Trophoblast cell (in vitro differentiated cells and primary cell): ENCODE data around the gene PSMD14.

Experiments
- DNase-seq, 2 donors: peaks; one replicate each; pipeline ENCODE4 v3.0.0-alpha.2; 2016
- H2AFZ ChIP-seq: 2 replicates; pipeline ENCODE4 v1.6.1; 2013; ENCODE audit warnings: low read length, moderate library complexity, mild to moderate bottlenecking; ENCODE audit not compliant: insufficient read depth, poor library complexity
- H2AK5ac ChIP-seq: 2 replicates; pipeline ENCODE4 v1.6.1; 2013; ENCODE audit warnings: mild to moderate bottlenecking, low read length
- H2BK120ac ChIP-seq: 2 replicates; pipeline ENCODE4 v1.6.1; 2013; ENCODE audit warnings: low read length, mild to moderate bottlenecking, moderate library complexity; ENCODE audit not compliant: insufficient read depth, poor library complexity
- H2BK12ac ChIP-seq: 2 replicates; pipeline ENCODE4 v1.6.1; 2013; ENCODE audit warnings: mild to moderate bottlenecking, low read length, moderate library complexity
- H2BK5ac ChIP-seq: 2 replicates; pipeline ENCODE4 v1.6.1; 2013; ENCODE audit warnings: low read length, low read depth, moderate library complexity, mild to moderate bottlenecking; ENCODE audit not compliant: poor library complexity
- H3K14ac ChIP-seq: 2 replicates; pipeline ENCODE4 v1.6.1; 2013; ENCODE audit warnings: mild to moderate bottlenecking, low read length
- H3K18ac ChIP-seq: 2 replicates; pipeline ENCODE4 v1.6.1; 2013; ENCODE audit warnings: mild to moderate bottlenecking, low read length
- H3K23ac ChIP-seq: 2 replicates; pipeline ENCODE4 v1.6.1; 2013; ENCODE audit warnings: low read length
- H3K27ac ChIP-seq: 2 replicates; pipeline ENCODE4 v1.5.1; 2013; ENCODE audit warnings: low read depth, mild to moderate bottlenecking, inconsistent platforms, low read length, moderate library complexity
- H3K27me3 ChIP-seq: 2 replicates; pipeline ENCODE4 v1.6.1; 2013; ENCODE audit warnings: inconsistent platforms, mild to moderate bottlenecking, low read length, moderate library complexity; ENCODE audit not compliant: insufficient read depth
- H3K36me3 ChIP-seq, 2 experiments: 1 replicate in 1 of 2; 2 replicates in 1 of 2; pipeline ENCODE4 v1.6.1; 2013; ENCODE audit warnings: low read length in 2 of 2, mild to moderate bottlenecking in 2 of 2, moderate library complexity in 1 of 2; ENCODE audit not compliant: insufficient read depth in 2 of 2, control insufficient read depth in 1 of 2
- H3K4ac ChIP-seq: 2 replicates; pipeline ENCODE4 v1.6.1; 2013; ENCODE audit warnings: low read depth, mild to moderate bottlenecking, low read length, moderate library complexity
- H3K4me1 ChIP-seq, 2 experiments: 1 replicate in 1 of 2; 2 replicates in 1 of 2; pipeline ENCODE4 v1.6.1; 2013; ENCODE audit warnings: low read length in 2 of 2, mild to moderate bottlenecking in 2 of 2, moderate library complexity in 1 of 2; ENCODE audit not compliant: insufficient read depth in 2 of 2, control insufficient read depth in 1 of 2
- H3K4me2 ChIP-seq: 2 replicates; pipeline ENCODE4 v1.6.1; 2013; ENCODE audit warnings: inconsistent platforms, mild to moderate bottlenecking, low read length, moderate library complexity
- H3K4me3 ChIP-seq: 2 replicates; pipeline ENCODE4 v1.5.1; 2013; ENCODE audit warnings: mild to moderate bottlenecking, low read depth, low read length, inconsistent platforms
- H3K79me1 ChIP-seq: one replicate; pipeline ENCODE4 v1.6.1; 2013; ENCODE audit warnings: low read length
- H3K79me2 ChIP-seq: 2 replicates; pipeline ENCODE4 v1.6.1; 2013; ENCODE audit warnings: low read length, mild to moderate bottlenecking; ENCODE audit not compliant: control insufficient read depth, insufficient read depth, poor library complexity
- H3K9ac ChIP-seq: 2 replicates; pipeline ENCODE4 v1.6.1; 2013; ENCODE audit warnings: mild to moderate bottlenecking, low read length
- H3K9me3 ChIP-seq: 2 replicates; pipeline ENCODE4 v1.6.1; 2013; ENCODE audit warnings: low read depth, mild to moderate bottlenecking, control low read depth, inconsistent platforms, low read length; ENCODE audit not compliant: insufficient read depth
- H4K12ac ChIP-seq: 2 replicates; pipeline ENCODE4 v1.6.1; 2013; ENCODE audit warnings: low read depth, mild to moderate bottlenecking, low read length, moderate library complexity
- H4K8ac ChIP-seq: 2 replicates; pipeline ENCODE4 v1.6.1; 2013; ENCODE audit warnings: low read depth, mild to moderate bottlenecking, low read length, moderate library complexity
- H4K91ac ChIP-seq: one replicate; pipeline ENCODE4 v1.6.1; 2013; ENCODE audit warnings: low read depth, mild to moderate bottlenecking, low read length, moderate library complexity
- WGBS: extraction: QIAGEN DNeasy Blood & Tissue Kit; methylation state at CpG from one replicate; pipeline ENCODE4 v1.1.7; 2013; ENCODE audit warnings: missing lambda C conversion rate; ENCODE audit not compliant: insufficient read length, insufficient coverage; ENCODE audit errors: extremely low coverage; 5-methylcytosine and 5-hydroxymethylcytosine counted together

The PSMD14 gene

GRCh38 chr2:161321944-161322648 lies 13.9 kb downstream of the PSMD14 start:
- no peak overlapping the region for H3K4me2 ChIP-seq

GRCh38 chr2:161324876-161325275 lies 16.7 kb downstream of the PSMD14 start:
- Histone ChIP-seq H3K36me3 (peaks cover 4 to 12% of the 10 kb centered on the region in 2 experiments), H3K18ac (no peak overlapping the region), H2BK12ac (no peak overlapping the region), H3K23ac (no peak overlapping the region), H3K79me2 (no peaks in the 10 kb centered on the region), H3K79me1 (no peaks in the 10 kb centered on the region), H3K27ac (no peak overlapping the region), H2BK5ac (no peak overlapping the region), H3K4ac (no peak overlapping the region), H4K8ac (no peak overlapping the region), H3K4me1 (no peaks in the 10 kb centered on the region), H3K14ac (no peak overlapping the region), H3K27me3 (no peaks in the 10 kb centered on the region), H3K4me2 (no peak overlapping the region), H2AK5ac (no peak overlapping the region), H3K4me3 (no peak overlapping the region), H3K9me3 (no peaks in the 10 kb centered on the region), H2BK120ac (no peak overlapping the region), H4K91ac (no peak overlapping the region), H4K12ac (no peak overlapping the region), H3K9ac (no peak overlapping the region), H2AFZ (no peak overlapping the region)
- DNase-seq = no peak

More at GRCh38 chr2:161321944-161322648, 13.9 kb downstream of the PSMD14 start:
- Histone ChIP-seq H3K18ac (no peak overlapping the region), H2BK12ac (no peak overlapping the region), H2AFZ (no peak overlapping the region), H3K4me3 (no peak overlapping the region), H3K9ac (no peak overlapping the region), H2BK120ac (no peak overlapping the region), H3K14ac (no peak overlapping the region), H3K79me2 (no peaks in the 10 kb centered on the region), H3K79me1 (no peaks in the 10 kb centered on the region), H2BK5ac (no peak overlapping the region), H3K4ac (no peak overlapping the region), H4K8ac (no peak overlapping the region), H4K91ac (no peak overlapping the region), H3K27ac (no peak overlapping the region), H3K36me3 (peaks cover 4 to 12% of the 10 kb centered on the region in 2 experiments), H3K23ac (no peak overlapping the region), H3K9me3 (no peaks in the 10 kb centered on the region), H4K12ac (no peak overlapping the region), H2AK5ac (no peak overlapping the region), H3K27me3 (no peaks in the 10 kb centered on the region), H3K4me1 (no peaks in the 10 kb centered on the region)
- WGBS = no CpG with 5 or more reads among the region's 6 CpGs
- no peak for DNase-seq

- H3K4me3 ChIP-seq = no peak overlapping the region
- no peak overlapping the region for H3K18ac ChIP-seq
- no CpG with 5 or more reads among the region's 1 CpG for WGBS
- no peak overlapping the region for H3K27ac ChIP-seq
- H3K4me2 ChIP-seq = no peak overlapping the region
- no peaks in the 10 kb centered on the region for H3K9me3 ChIP-seq
- H3K23ac ChIP-seq = no peak overlapping the region
- H3K9ac ChIP-seq = no peak overlapping the region
- H3K79me1 ChIP-seq = no peaks in the 10 kb centered on the region
- no peak for DNase-seq
- no peak overlapping the region for H4K8ac ChIP-seq
- H2BK120ac ChIP-seq = no peak overlapping the region
- H2BK5ac ChIP-seq = no peak overlapping the region
- no peaks in the 10 kb centered on the region for H3K79me2 ChIP-seq
- no peak overlapping the region for H3K4ac ChIP-seq
- H4K12ac ChIP-seq = no peak overlapping the region
- H2AFZ ChIP-seq = no peak overlapping the region
- H3K36me3 ChIP-seq = peaks cover 2 to 6% of the 10 kb centered on the region in 2 experiments
- no peak overlapping the region for H3K14ac ChIP-seq
- H3K4me1 ChIP-seq = no peaks in the 10 kb centered on the region
- no peak overlapping the region for H2BK12ac ChIP-seq
- H3K27me3 ChIP-seq = no peaks in the 10 kb centered on the region
- no peak overlapping the region for H2AK5ac ChIP-seq
- no peak overlapping the region for H4K91ac ChIP-seq
Measured at GRCh38 chr2:161327582-161327981, 19.4 kb downstream of the PSMD14 start.

GRCh38 chr2:161332371-161332967 lies 24.2 kb downstream of the PSMD14 start:
- no peak for DNase-seq
- H3K4me2 ChIP-seq = no peak overlapping the region
- H3K9me3 ChIP-seq = no peaks in the 10 kb centered on the region
- H3K79me2 ChIP-seq = no peaks in the 10 kb centered on the region
- H3K79me1 ChIP-seq = no peaks in the 10 kb centered on the region
- H2BK5ac ChIP-seq = no peak overlapping the region
- H2BK12ac ChIP-seq = no peak overlapping the region
- H4K12ac ChIP-seq = no peak overlapping the region
- H3K4me3 ChIP-seq = no peak overlapping the region
- no peak overlapping the region for H4K8ac ChIP-seq
- no peak overlapping the region for H2AK5ac ChIP-seq
- H3K14ac ChIP-seq = no peak overlapping the region
- no peaks in the 10 kb centered on the region for H3K27me3 ChIP-seq
- no peaks in the 10 kb centered on the region for H3K4me1 ChIP-seq
- no peak overlapping the region for H3K4ac ChIP-seq
- no peak overlapping the region for H2BK120ac ChIP-seq
- peaks cover 0 to 5% of the 10 kb centered on the region in 2 experiments for H3K36me3 ChIP-seq
- H3K27ac ChIP-seq = no peak overlapping the region
- no peak overlapping the region for H4K91ac ChIP-seq
- H2AFZ ChIP-seq = no peak overlapping the region
- no peak overlapping the region for H3K23ac ChIP-seq
- H3K9ac ChIP-seq = no peak overlapping the region
- no peak overlapping the region for H3K18ac ChIP-seq
